Measurements from ENCODE around the gene ANKS3.
A peak's percentile ranks its signal among the peaks of the same experiment; 100 is the strongest.

The ANKS3 gene

GRCh38 chr16:4724661-4725270 is 9.3 kb downstream of the ANKS3 start:
- no peak for DNase-seq (ENCODE audit: low read depth)

DNA sequence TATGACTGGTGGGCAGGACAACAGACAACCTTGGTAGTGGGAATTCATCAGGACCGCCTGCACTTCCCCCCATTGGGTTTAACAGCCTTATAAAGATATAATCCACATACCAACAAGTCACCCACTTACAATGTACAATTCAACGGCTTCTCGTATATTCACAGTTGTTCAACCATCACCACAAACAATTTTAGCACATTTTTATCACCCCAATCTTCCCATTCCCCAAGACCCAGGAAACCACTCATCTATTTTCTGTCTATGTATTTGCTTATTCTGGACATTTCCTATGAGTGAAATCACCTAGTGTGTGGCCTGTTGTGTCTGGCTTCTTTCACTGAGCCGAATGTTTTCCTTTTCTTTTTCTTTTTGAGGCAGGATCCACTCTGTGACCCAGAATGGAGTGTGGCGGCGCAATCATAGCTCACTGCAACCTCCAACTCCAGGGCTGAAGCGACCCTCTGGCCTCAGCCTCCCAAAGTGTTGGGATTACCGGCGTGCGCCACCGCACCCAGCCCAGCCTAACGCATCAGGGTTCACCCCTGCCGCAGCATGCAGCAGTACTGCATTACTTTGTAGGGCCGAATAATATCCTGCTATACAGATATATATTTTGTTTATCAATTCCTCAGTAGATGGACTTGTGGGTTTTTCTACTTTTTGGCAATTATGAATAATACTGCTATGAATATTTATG is 10.9 kb downstream of the ANKS3 start:
- DNase-seq (ENCODE audit: low read depth) = no peak

DNA sequence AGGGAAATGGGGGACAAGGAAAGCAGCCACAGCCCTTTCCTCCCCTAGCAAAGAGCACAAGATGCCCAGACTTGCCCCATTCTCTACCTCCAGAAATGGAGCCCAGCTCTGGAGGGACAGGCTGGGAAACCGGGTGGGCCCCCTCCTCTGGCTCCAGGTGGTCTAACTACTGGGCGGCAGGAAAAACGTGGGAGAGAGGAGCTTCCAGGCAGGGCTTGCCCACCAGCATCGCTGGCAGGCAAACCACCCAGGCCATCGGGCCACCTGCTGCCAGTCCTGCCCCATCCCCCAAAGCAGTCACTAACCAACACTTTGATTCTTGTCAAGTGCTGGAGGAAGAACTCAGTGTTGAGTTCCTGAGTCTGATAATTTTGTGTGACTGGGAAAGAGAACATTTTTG is 15.6 kb downstream of the ANKS3 start:
- no peak for DNase-seq (ENCODE audit: low read depth)

GRCh38 chr16:4714996-4715395 is 19.1 kb downstream of the ANKS3 start:
- no peak for DNase-seq (ENCODE audit: low read depth)

GRCh38 chr16:4713663-4714501 is 20.2 kb downstream of the ANKS3 start:
- no peak for DNase-seq (ENCODE audit: low read depth)

DNA sequence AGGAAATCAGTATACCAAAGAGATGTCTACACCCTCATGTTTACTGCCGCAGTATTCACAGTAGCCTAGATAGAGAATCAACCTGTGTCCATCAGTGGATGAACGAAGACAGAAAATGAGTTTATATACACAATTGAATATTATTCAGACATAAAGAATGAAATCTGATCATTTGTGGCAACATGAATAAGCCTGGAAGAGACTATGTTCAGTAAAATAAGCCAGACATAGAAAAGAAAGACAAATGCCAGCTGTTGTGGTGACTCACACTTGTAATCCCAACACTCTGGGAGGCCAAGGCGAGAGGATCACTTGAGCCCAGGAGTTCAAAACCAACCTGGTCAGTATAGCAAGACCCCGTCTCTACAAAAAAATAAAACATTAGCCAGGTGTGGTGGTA is 24.6 kb downstream of the ANKS3 start:
- peak; percentile 19 for DNase-seq (ENCODE audit: low read depth)

DNA sequence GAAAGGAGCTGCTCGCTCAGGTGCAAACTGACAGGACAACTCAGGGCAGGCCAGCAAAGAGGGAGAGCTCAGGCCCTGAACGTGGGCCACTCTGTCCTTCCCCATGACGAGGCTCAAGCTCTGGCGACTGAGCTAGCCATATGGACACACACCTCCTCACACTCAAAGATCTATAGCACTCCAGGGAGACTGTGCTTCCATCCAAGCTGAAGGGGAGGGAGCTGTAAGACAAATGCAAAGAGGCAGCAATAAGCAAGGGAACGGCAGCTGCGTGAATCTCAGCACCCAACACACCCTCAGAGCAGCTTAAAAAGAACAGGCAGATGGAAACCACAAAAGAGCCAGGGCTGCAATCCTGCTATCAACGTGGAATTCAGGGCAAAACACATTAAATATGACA is 27.2 kb downstream of the ANKS3 start:
- DNase-seq (ENCODE audit: low read depth) = no peak

DNA sequence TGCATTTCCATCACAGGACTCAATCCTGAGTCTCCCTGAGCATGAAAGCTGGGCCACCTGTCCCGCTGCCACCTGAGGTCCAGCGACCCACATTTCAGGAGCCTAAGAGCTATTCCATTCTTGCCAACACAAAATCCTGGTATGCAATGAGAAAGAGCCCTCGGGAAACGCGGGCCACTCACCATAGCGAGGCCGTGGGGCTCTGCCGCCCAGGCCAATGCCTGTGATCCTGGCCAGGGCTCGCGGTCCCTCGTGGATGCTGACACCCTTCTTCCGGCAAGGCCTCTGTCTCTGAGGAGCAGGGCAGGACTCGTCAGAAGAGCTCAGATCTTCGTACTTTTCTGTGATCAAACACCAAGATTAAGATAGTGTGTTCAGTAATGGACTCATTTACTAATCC is 29.2 kb downstream of the ANKS3 start:
- no peak for DNase-seq (ENCODE audit: low read depth)

GRCh38 chr16:4704491-4704890 is 29.6 kb downstream of the ANKS3 start:
- no peak for DNase-seq (ENCODE audit: low read depth)

- no peak for DNase-seq (ENCODE audit: low read depth)
These were observed 30.2 kb downstream of the ANKS3 start for GRCh38 chr16:4703906-4704305.

DNA sequence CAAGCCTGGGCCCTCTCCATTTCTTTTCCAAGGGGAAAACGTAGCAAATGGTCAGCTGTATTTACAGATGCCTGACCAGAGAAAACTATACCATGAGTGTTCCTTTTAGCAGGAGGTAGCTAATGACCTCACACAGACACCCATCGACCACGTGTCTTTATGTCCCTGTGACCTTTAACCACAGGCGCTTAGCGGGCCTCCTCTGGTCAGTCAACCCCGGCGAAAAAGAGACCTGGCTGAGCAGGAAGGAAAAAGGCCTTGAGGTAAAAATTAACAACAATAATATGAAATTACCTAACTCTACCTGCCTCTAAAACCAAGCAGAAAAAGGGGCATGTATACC is 31.6 kb downstream of the ANKS3 start:
- DNase-seq (ENCODE audit: low read depth) = no peak

GRCh38 chr16:4701791-4702465 is 32.1 kb downstream of the ANKS3 start:
- DNase-seq (ENCODE audit: low read depth) = no peak

GRCh38 chr16:4700997-4701743 is 32.9 kb downstream of the ANKS3 start:
- DNase-seq (ENCODE audit: low read depth) = no peak

DNA sequence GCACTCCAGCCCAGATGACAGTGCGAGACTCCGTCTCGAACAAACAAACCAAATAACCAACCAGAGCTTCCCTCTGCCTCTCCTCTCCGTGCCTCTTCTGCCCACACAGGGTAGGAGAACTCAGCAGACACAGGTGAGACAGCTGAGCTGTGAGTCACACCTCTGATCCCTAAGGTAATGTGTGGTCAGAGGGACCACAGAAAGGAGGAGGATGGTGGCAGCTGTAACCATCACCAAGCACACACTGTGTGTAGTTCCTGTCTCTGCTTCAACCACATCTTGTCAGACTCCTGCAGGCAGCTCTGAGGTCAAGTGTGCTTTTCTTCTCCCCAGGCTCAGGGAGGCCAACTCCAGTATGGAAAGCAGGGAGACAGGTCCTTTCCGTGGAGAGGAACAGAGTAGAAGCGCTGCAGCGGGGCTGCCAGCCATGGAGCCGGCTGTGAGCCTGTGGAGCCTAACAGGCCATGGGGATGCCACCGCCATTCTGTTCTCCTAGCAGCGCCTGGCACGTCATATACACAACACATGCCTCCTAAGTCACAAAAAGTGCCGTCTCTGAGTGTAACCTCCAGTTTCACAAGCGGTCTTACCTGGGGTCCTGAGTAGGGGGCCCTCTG is 33.6 kb downstream of the ANKS3 start:
- DNase-seq (ENCODE audit: low read depth) = no peak

GRCh38 chr16:4699046-4699556 is 35.0 kb downstream of the ANKS3 start:
- DNase-seq (ENCODE audit: low read depth) = no peak

DNA sequence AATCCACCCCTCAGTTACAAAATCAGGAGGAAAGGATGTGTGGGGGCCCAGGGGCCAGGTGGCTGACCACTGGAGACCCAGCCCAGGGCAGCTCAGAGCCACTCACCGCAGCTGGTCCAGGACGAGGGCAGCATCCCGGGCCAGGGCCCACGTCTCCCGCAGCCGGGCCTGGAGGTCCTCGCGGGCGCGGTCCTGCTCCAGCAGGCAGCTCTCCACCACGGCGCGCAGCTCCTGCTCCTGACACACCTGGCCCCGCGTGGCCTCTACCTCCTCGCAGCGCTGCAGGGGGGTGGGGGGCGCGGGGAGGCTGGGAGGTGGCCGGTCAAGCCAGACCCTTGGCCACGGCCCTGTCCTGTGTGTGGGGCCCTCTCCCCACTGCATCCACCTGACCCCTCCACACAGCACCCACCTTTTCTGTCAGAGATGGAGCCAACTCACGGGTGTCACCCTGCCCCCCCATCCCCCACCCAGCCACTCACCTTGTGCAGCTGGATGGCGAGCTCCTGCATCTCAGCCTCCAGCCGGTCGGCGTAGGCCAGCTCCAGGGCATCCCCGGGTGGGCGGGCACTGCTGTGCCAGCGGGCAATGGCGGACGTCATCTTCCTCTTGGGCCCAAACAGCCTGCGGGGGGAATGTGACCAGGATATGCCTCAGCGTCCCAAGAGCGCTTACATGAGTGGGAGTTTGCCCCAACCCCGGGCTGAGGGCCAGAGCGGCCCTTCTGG is 35.6 kb downstream of the ANKS3 start:
- no peak for DNase-seq (ENCODE audit: low read depth)

GRCh38 chr16:4697848-4698291 is 36.2 kb downstream of the ANKS3 start:
- DNase-seq (ENCODE audit: low read depth) = no peak

- no peak for DNase-seq (ENCODE audit: low read depth)
These were observed 36.9 kb downstream of the ANKS3 start for GRCh38 chr16:4696905-4697847.

- no peak for DNase-seq (ENCODE audit: low read depth)
These were observed 37.7 kb downstream of the ANKS3 start for GRCh38 chr16:4696172-4696904.

Measured in ELR (cell line).